Neural progenitor cell (in vitro differentiated cells): Measurements from ENCODE around the gene LIG4. TPM values are rescaled to one million over a fixed set of nuclear protein-coding genes. Genes with fewer than 3 reads are reported as not detected.

Source experiments
- DNase-seq: peaks from one replicate; pipeline ENCODE4 v3.0.0-alpha.2; 2016; ENCODE audit warnings: low spot score
- H2AFZ ChIP-seq: fragments of 200-600 bp; sonication (generic); replicated peaks from 2 replicates; pipeline ENCODE4 v1.6.1; 2016; ENCODE audit warnings: antibody characterized with exemption
- H3F3A ChIP-seq: fragments of 200-600 bp; sonication (generic); 2 replicates; pipeline ENCODE4 v1.6.1; 2016; ENCODE audit warnings: antibody characterized with exemption, low read depth
- H3K27ac ChIP-seq: fragments of 200-600 bp; sonication (generic); 2 replicates; pipeline ENCODE4 v1.5.1; 2016; ENCODE audit warnings: mild to moderate bottlenecking
- H3K27me3 ChIP-seq: fragments of 200-600 bp; sonication (generic); 2 replicates; pipeline ENCODE4 v1.6.1; 2016; ENCODE audit warnings: mild to moderate bottlenecking, moderate library complexity
- H3K36me3 ChIP-seq: fragments of 200-600 bp; sonication (generic); 2 replicates; pipeline ENCODE4 v1.5.1; 2016
- H3K4me1 ChIP-seq: fragments of 200-600 bp; sonication (generic); 2 replicates; pipeline ENCODE4 v1.6.1; 2016; ENCODE audit warnings: mixed run types
- H3K4me2 ChIP-seq: fragments of 200-600 bp; sonication (generic); 2 replicates; pipeline ENCODE4 v1.6.1; 2016
- H3K4me3 ChIP-seq: fragments of 200-600 bp; sonication (generic); 2 replicates; pipeline ENCODE4 v1.5.1; 2016
- H3K79me2 ChIP-seq: fragments of 200-600 bp; sonication (generic); 2 replicates; pipeline ENCODE4 v1.6.1; 2016; ENCODE audit warnings: low read depth
- H3K9ac ChIP-seq: fragments of 200-600 bp; sonication (generic); 2 replicates; pipeline ENCODE4 v1.6.1; 2016
- H3K9me3 ChIP-seq: fragments of 200-600 bp; sonication (generic); 2 replicates; pipeline ENCODE4 v1.5.1; 2016; ENCODE audit warnings: low read depth
- H4K20me1 ChIP-seq: fragments of 200-600 bp; sonication (generic); 2 replicates; pipeline ENCODE4 v1.6.1; 2016; ENCODE audit warnings: low read depth
- H3K27ac Mint-ChIP-seq: 3 replicates; pipeline ENCODE4 v1.8.0; 2021; ENCODE audit warnings: mixed read lengths
- H3K27me3 Mint-ChIP-seq: 2 replicates; pipeline ENCODE4 v1.8.0; 2022; ENCODE audit warnings: low read depth, mild to moderate bottlenecking, inconsistent platforms, moderate library complexity, mixed read lengths; ENCODE audit not compliant: insufficient read depth
- H3K36me3 Mint-ChIP-seq: 3 replicates; pipeline ENCODE4 v1.8.0; 2021; ENCODE audit warnings: mixed read lengths
- H3K4me1 Mint-ChIP-seq: 3 replicates; pipeline ENCODE4 v1.8.0; 2021; ENCODE audit warnings: mixed read lengths
- H3K4me3 Mint-ChIP-seq: 3 replicates; pipeline ENCODE4 v1.8.0; 2021; ENCODE audit warnings: mild to moderate bottlenecking, moderate library complexity, mixed read lengths
- H3K9me3 Mint-ChIP-seq: 3 replicates; pipeline ENCODE4 v1.8.0; 2020; ENCODE audit warnings: mixed read lengths
- CTCF ChIP-seq: fragments of 200-600 bp; sonication (generic); IDR thresholded peaks from 2 replicates; pipeline ENCODE4 v1.5.1; 2017; ENCODE audit warnings: antibody characterized with exemption, mild to moderate bottlenecking
- EZH2 ChIP-seq: fragments of 200-600 bp; sonication (generic); IDR thresholded peaks from 2 replicates; pipeline ENCODE4 v1.6.1; 2017; ENCODE audit warnings: antibody characterized with exemption, mild to moderate bottlenecking, moderate library complexity
- EZH2phosphoT487 ChIP-seq: fragments of 200-600 bp; sonication (generic); IDR thresholded peaks from 2 replicates; pipeline ENCODE4 v1.6.1; 2017; ENCODE audit warnings: antibody characterized with exemption
- total RNA-seq: library from RNA; depleted of rRNA; stranded (reverse); fragments of >200 nt; gene quantifications from 2 replicates; pipeline ENCODE4 v1.2.3, GENCODE V29; 2015; ENCODE audit warnings: low replicate concordance

The LIG4 gene
- total RNA-seq, 1 donor from 2014 or later, result 16.3 TPM

GRCh38 chr13:108249150-108249549, 33.8 kb upstream of the LIG4 start:
- TF ChIP-seq EZH2, result no peak
- no peak for TF ChIP-seq EZH2phosphoT487
- TF ChIP-seq CTCF, result no peak
- H3K36me3 Mint-ChIP-seq, result peaks cover 5% of the 10 kb centered on the region
- Histone ChIP-seq H3K27ac (no peak overlapping the region), H3K9me3 (no peaks in the 10 kb centered on the region), H3K27me3 (no peaks in the 10 kb centered on the region), H3K9ac (no peak overlapping the region), H3K4me2 (no peak overlapping the region), H3F3A (no peaks in the 10 kb centered on the region), H2AFZ (no peak overlapping the region), H3K79me2 (no peaks in the 10 kb centered on the region), H3K36me3 (no peaks in the 10 kb centered on the region), H3K4me1 (no peaks in the 10 kb centered on the region), H4K20me1 (no peaks in the 10 kb centered on the region), H3K4me3 (no peak overlapping the region)
- DNase-seq, result no peak
- H3K4me3 Mint-ChIP-seq, result no peak overlapping the region
- no peaks in the 10 kb centered on the region for H3K4me1 Mint-ChIP-seq
- H3K27ac Mint-ChIP-seq, result no peak overlapping the region
- H3K27me3 Mint-ChIP-seq, result no peaks in the 10 kb centered on the region
- peaks cover 17% of the 10 kb centered on the region for H3K9me3 Mint-ChIP-seq

- Histone ChIP-seq H3F3A (no peaks in the 10 kb centered on the region), H3K4me2 (no peak overlapping the region), H3K36me3 (no peaks in the 10 kb centered on the region), H3K4me3 (no peak overlapping the region), H3K79me2 (peaks cover 35% of the 10 kb centered on the region), H3K27ac (no peak overlapping the region), H3K9ac (no peak overlapping the region), H3K9me3 (no peaks in the 10 kb centered on the region), H3K4me1 (no peaks in the 10 kb centered on the region), H3K27me3 (no peaks in the 10 kb centered on the region), H4K20me1 (peaks cover 19% of the 10 kb centered on the region), H2AFZ (no peak overlapping the region)
- TF ChIP-seq EZH2phosphoT487 (no peak), EZH2 (no peak)
- H3K36me3 Mint-ChIP-seq, result peaks cover 14% of the 10 kb centered on the region
- no peak overlapping the region for H3K4me3 Mint-ChIP-seq
- no peaks in the 10 kb centered on the region for H3K27me3 Mint-ChIP-seq
- peaks cover 13% of the 10 kb centered on the region for H3K4me1 Mint-ChIP-seq
- H3K27ac Mint-ChIP-seq, result no peak overlapping the region
- no peak for DNase-seq
- H3K9me3 Mint-ChIP-seq, result no peaks in the 10 kb centered on the region
Measured at GRCh38 chr13:108230377-108230776, 15.0 kb upstream of the LIG4 start.

GRCh38 chr13:108227651-108228272, 12.4 kb upstream of the LIG4 start:
- no peaks in the 10 kb centered on the region for H3K9me3 Mint-ChIP-seq
- Histone ChIP-seq H3K9me3 (no peaks in the 10 kb centered on the region), H3K27ac (no peak overlapping the region), H3K36me3 (no peaks in the 10 kb centered on the region), H3K4me3 (no peak overlapping the region), H3K79me2 (peaks cover 55% of the 10 kb centered on the region), H4K20me1 (peaks cover 39% of the 10 kb centered on the region), H3K27me3 (no peaks in the 10 kb centered on the region), H3K4me1 (no peaks in the 10 kb centered on the region), H3K9ac (no peak overlapping the region), H3K4me2 (no peak overlapping the region), H3F3A (no peaks in the 10 kb centered on the region), H2AFZ (no peak overlapping the region)
- H3K27me3 Mint-ChIP-seq, result no peaks in the 10 kb centered on the region
- peaks cover 13% of the 10 kb centered on the region for H3K4me1 Mint-ChIP-seq
- no peak overlapping the region for H3K4me3 Mint-ChIP-seq
- H3K27ac Mint-ChIP-seq, result no peak overlapping the region
- no peak for TF ChIP-seq EZH2phosphoT487
- peak; percentile 92 for TF ChIP-seq CTCF
- peak; percentile 41 for DNase-seq
- H3K36me3 Mint-ChIP-seq, result peaks cover 9% of the 10 kb centered on the region

GRCh38 chr13:108226184-108226583, 10.8 kb upstream of the LIG4 start:
- Mint-ChIP-seq H3K27me3 (no peaks in the 10 kb centered on the region), H3K4me1 (peaks cover 13% of the 10 kb centered on the region), H3K36me3 (peaks cover 9% of the 10 kb centered on the region), H3K27ac (no peak overlapping the region), H3K4me3 (no peak overlapping the region), H3K9me3 (no peaks in the 10 kb centered on the region)
- H4K20me1 ChIP-seq, result peaks cover 42% of the 10 kb centered on the region
- TF ChIP-seq EZH2phosphoT487, result no peak
- no peak for TF ChIP-seq EZH2
- TF ChIP-seq CTCF, result no peak
- no peak overlapping the region for H3K9ac ChIP-seq
- H3K27ac ChIP-seq, result no peak overlapping the region
- H3K4me2 ChIP-seq, result no peak overlapping the region
- DNase-seq, result no peak
- no peak overlapping the region for H2AFZ ChIP-seq
- no peaks in the 10 kb centered on the region for H3F3A ChIP-seq
- no peaks in the 10 kb centered on the region for H3K27me3 ChIP-seq
- H3K4me3 ChIP-seq, result no peak overlapping the region
- H3K9me3 ChIP-seq, result no peaks in the 10 kb centered on the region
- no peaks in the 10 kb centered on the region for H3K36me3 ChIP-seq
- H3K79me2 ChIP-seq, result peaks cover 63% of the 10 kb centered on the region
- no peaks in the 10 kb centered on the region for H3K4me1 ChIP-seq
